Measurements from ENCODE around the gene TOM1L2.
"Not testable (repeated sequence)": the region's sequence is repeated elsewhere in the genome, so short reads cannot be mapped to it uniquely, and the experiment has no call there.

Gene TOM1L2

DNA sequence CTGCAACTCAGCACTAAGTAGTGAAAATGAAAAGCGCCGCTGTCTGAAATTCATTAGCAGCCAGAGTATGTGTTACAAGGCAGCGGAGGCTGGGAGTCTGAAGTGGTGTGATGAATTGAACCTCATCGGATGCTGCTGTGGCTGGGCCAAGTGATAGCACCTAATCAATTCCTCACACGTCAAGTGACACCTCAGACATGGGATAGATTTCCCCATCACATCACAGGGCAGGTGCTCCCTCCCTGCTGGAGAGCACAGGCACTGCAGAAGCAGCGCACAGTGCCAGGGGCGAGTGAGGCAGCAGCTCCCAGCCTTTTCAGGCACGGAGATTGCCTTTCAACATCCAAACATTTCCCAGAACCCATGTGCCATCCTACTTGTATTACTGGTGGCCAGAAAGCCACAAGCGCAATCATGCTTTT lies 32.7 kb upstream of the TOM1L2 start:
- no peaks in the 10 kb centered on the region for H3K9me3 Mint-ChIP-seq
- peaks cover 8% of the 10 kb centered on the region for H3K4me1 Mint-ChIP-seq
- DNase-seq (no peak), ATAC-seq (no peak)
- H3K27ac Mint-ChIP-seq = no peak overlapping the region
- H3K4me3 Mint-ChIP-seq = no peak overlapping the region
- no peaks in the 10 kb centered on the region for H3K27me3 Mint-ChIP-seq

DNA sequence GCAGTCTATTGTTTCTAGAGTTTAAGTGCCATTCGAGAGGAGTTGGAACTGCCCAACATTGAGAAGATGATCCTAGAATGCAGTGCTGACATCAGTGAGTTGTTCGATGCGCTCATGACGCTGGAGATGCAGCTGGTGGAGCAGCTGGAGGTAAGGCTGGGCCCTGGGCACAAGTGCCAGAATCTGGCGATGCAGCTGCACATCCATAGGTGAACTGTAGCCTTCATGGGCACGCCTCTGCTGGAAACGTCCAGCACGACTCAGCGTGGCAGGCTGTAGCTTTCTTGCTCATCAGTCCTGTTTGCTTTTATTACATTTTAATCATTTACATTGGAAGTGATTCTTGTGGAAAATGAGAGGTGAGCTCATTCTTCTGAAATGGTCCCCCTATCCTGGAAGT lies 32.1 kb upstream of the TOM1L2 start:
- no peak for DNase-seq
- peaks cover 8% of the 10 kb centered on the region for H3K4me1 Mint-ChIP-seq
- no peak overlapping the region for H3K27ac Mint-ChIP-seq

DNA sequence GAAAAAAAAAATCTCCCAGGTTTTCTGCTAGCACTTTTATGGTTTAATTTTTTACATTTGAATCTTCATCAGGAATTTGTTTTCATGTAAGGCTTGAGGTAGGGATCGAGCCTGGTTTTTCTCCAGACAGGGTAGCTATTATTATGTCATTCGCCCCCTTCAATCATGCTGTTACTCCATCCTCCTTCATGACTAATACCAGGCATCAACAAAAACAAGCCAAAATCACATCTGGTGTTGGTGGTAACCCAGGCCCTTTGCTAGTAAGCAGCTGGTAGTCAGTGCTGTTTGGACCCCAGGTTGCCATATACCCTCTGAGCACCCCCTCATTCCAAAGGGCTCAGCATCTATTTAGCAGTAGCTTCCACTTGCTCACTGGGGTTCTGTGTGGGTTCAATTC lies 30.0 kb upstream of the TOM1L2 start:
- no peaks in the 10 kb centered on the region for H3K9me3 Mint-ChIP-seq
- no peak overlapping the region for H3K4me3 Mint-ChIP-seq
- H3K27me3 Mint-ChIP-seq = no peaks in the 10 kb centered on the region
- H3K27ac Mint-ChIP-seq = peak overlapping the region in 1 of 2 donors; percentile 9
- H3K4me1 Mint-ChIP-seq = peaks cover 8% of the 10 kb centered on the region
- DNase-seq = no peak
- ATAC-seq = no peak

More for the DNA sequence above, 32.1 kb upstream of the TOM1L2 start:
- no peaks in the 10 kb centered on the region for H3K27me3 Mint-ChIP-seq
- no peak for ATAC-seq
- no peak overlapping the region for H3K4me3 Mint-ChIP-seq
- H3K9me3 Mint-ChIP-seq = no peaks in the 10 kb centered on the region

GRCh38 chr17:18000030-18000408 lies 27.8 kb upstream of the TOM1L2 start:
- H3K4me3 Mint-ChIP-seq = no peak overlapping the region
- H3K9me3 Mint-ChIP-seq = no peaks in the 10 kb centered on the region
- ATAC-seq (no peak), DNase-seq (no peak)
- H3K27me3 Mint-ChIP-seq = no peaks in the 10 kb centered on the region
- no peak overlapping the region for H3K27ac Mint-ChIP-seq
- no peaks in the 10 kb centered on the region for H3K4me1 Mint-ChIP-seq

DNA sequence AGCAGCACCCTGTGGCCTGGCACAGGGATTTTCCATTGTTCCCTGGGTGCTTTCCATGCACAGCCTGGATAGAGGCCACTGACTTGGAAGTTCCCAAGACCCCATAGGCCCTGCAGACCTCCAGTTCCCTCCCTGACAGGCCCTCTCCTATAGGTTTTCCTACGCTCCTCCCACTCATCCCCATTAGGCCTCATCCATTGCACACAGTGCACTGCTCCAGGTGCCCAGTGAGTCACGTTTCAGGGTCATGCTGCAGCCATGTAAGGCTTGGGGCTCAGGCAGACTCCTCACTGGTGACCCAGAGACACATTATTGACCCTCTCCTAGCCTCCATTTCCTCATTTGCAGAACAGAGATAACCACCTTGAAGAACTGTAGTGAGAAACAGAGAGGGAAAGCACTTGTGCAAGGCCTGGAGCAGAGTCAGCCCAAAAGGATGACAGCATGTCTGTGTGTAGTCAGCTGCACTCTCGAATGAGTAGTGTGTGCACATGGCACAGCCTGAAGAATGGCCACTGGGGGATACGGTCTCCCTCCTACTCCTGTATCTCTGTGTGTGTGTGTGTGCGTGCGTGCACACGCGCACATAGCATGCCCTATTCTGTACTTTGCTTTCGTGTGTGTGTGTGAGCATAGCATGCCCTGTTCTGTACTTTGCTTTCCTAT lies 27.3 kb upstream of the TOM1L2 start:
- no peak for ATAC-seq
- Mint-ChIP-seq H3K9me3 (no peaks in the 10 kb centered on the region), H3K27me3 (no peaks in the 10 kb centered on the region), H3K4me1 (no peaks in the 10 kb centered on the region), H3K27ac (no peak overlapping the region), H3K4me3 (no peak overlapping the region)
- no peak for DNase-seq

DNA sequence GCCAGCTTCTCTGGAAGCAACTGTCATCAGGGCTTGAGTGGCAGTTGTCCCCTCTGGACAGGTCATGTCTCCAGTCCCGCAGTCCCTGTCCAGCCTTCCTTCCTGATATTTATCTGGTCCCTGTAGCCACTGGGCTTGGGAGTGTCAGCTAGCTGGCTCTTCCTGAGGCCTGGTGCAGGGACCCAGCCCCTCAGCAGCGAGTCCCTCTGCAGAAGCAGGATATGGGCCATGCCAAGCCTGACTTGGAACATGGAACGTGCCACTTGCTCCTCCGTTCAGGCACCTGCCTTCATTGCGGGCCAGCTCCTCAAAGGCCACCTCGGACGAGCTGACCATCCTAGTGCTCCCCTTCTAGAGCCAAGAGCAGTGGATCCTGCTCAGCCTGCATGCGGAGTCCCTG lies 26.7 kb upstream of the TOM1L2 start:
- ATAC-seq (no peak), DNase-seq (no peak)
- Mint-ChIP-seq H3K4me1 (no peaks in the 10 kb centered on the region), H3K9me3 (no peaks in the 10 kb centered on the region), H3K27me3 (no peaks in the 10 kb centered on the region), H3K27ac (no peak overlapping the region), H3K4me3 (no peak overlapping the region)

- not testable (repeated sequence) for H3K9me3 Mint-ChIP-seq, ATAC-seq
Observed at GRCh38 chr17:17995887-17996286, 23.7 kb upstream of the TOM1L2 start.

GRCh38 chr17:17994271-17995069 lies 22.3 kb upstream of the TOM1L2 start:
- Mint-ChIP-seq H3K27ac (peak overlapping the region in 1 of 2 donors; percentile 86), H3K4me3 (no peak overlapping the region), H3K9me3 (no peaks in the 10 kb centered on the region), H3K27me3 (no peaks in the 10 kb centered on the region), H3K4me1 (no peaks in the 10 kb centered on the region)
- DNase-seq (peak; percentile 16 to 29), ATAC-seq (peak; percentile 61)

More at GRCh38 chr17:17995887-17996286, 23.7 kb upstream of the TOM1L2 start:
- not testable (repeated sequence) for H3K27ac Mint-ChIP-seq, DNase-seq, H3K4me1 Mint-ChIP-seq, H3K4me3 Mint-ChIP-seq, H3K27me3 Mint-ChIP-seq

GRCh38 chr17:17993852-17994251 lies 21.7 kb upstream of the TOM1L2 start:
- no peak for ATAC-seq
- H3K4me3 Mint-ChIP-seq = no peak overlapping the region
- no peaks in the 10 kb centered on the region for H3K4me1 Mint-ChIP-seq
- no peak overlapping the region for H3K27ac Mint-ChIP-seq
- no peaks in the 10 kb centered on the region for H3K27me3 Mint-ChIP-seq
- H3K9me3 Mint-ChIP-seq = no peaks in the 10 kb centered on the region
- no peak for DNase-seq

DNA sequence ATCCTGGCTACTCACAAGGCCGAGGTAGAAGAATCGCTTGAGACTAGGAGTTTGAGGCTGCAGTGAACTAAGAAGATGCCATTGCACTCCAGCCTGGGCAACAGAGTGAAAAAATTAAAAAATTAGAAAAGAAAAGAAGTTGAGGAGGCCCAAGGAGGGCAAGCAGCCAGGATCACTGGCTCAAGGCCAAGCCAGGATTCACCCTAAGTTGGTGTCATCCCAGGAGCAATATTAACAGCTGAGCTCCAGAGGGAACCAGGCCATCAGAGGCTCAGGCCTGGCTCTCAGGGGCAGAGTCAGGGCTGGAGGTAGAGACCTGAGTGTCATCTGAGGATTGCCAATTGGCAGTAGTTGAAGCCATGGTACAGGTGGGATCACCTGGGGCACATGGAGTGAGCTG lies 21.2 kb upstream of the TOM1L2 start:
- no peak for ATAC-seq
- Mint-ChIP-seq H3K27me3 (no peaks in the 10 kb centered on the region), H3K27ac (no peak overlapping the region), H3K9me3 (no peaks in the 10 kb centered on the region), H3K4me1 (no peaks in the 10 kb centered on the region), H3K4me3 (no peak overlapping the region)
- no peak for DNase-seq

DNA sequence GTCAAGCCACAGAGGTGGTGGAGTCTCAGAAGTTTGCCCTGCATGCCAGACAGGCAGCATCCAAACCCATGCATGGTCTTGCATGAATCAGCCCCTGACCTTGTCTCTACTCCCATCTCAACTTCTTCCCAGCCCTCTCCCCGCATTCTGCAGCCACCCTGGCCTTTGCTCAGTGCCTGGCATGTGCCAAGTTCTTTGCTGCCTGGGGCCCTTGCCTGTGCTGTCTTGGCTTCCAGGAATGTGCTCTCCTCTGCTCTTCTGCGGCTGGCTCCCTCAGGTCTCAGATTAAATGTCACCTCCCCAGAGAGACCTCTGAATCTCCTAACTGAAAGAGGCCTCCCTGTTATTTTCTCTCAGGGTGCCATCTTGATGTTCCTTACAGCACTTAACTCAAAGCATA lies 18.1 kb upstream of the TOM1L2 start:
- DNase-seq (no peak), ATAC-seq (no peak)
- no peaks in the 10 kb centered on the region for H3K27me3 Mint-ChIP-seq
- no peaks in the 10 kb centered on the region for H3K9me3 Mint-ChIP-seq
- no peaks in the 10 kb centered on the region for H3K4me1 Mint-ChIP-seq
- H3K27ac Mint-ChIP-seq = peak overlapping the region in 1 of 2 donors; percentile 56
- no peak overlapping the region for H3K4me3 Mint-ChIP-seq

GRCh38 chr17:17989618-17990017 lies 17.4 kb upstream of the TOM1L2 start:
- Mint-ChIP-seq H3K4me3 (no peak overlapping the region), H3K27ac (no peak overlapping the region), H3K4me1 (no peaks in the 10 kb centered on the region), H3K27me3 (no peaks in the 10 kb centered on the region), H3K9me3 (no peaks in the 10 kb centered on the region)
- DNase-seq (no peak), ATAC-seq (no peak)

GRCh38 chr17:17989081-17989480 lies 16.9 kb upstream of the TOM1L2 start:
- DNase-seq (no peak), ATAC-seq (no peak)
- no peaks in the 10 kb centered on the region for H3K4me1 Mint-ChIP-seq
- H3K27ac Mint-ChIP-seq = peak overlapping the region in 1 of 2 donors; percentile 29
- no peak overlapping the region for H3K4me3 Mint-ChIP-seq
- H3K27me3 Mint-ChIP-seq = no peaks in the 10 kb centered on the region
- no peaks in the 10 kb centered on the region for H3K9me3 Mint-ChIP-seq

DNA sequence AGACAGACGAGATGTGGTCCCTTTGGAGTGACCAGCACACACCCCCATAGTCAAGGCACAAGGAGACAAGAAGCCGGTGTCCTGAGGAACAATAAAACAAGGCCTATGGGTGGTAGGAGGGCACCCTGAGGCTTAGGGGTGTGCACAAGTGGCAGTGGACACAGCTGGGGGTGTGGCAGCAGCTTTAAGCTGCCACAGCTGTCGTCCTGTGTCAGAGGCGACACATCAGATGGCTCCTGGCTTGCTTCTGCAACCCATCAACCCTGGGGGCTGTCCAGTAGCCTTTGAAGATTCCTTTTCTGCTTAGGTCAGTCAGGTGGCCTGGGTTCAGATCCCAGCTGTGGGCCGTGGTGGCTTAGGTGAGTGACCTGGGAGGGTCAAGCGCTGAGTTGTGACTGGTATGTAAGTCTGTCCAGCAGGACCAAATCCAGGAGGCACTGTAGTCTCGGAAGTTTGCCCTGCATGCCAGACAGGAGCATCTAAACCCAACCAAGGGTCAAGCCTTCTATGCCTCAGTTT lies 16.3 kb upstream of the TOM1L2 start:
- no peak for DNase-seq
- Mint-ChIP-seq H3K27ac (peak overlapping the region in 1 of 2 donors; percentile 34), H3K27me3 (no peaks in the 10 kb centered on the region), H3K4me3 (no peak overlapping the region), H3K4me1 (no peaks in the 10 kb centered on the region), H3K9me3 (no peaks in the 10 kb centered on the region)
- no peak for ATAC-seq

DNA sequence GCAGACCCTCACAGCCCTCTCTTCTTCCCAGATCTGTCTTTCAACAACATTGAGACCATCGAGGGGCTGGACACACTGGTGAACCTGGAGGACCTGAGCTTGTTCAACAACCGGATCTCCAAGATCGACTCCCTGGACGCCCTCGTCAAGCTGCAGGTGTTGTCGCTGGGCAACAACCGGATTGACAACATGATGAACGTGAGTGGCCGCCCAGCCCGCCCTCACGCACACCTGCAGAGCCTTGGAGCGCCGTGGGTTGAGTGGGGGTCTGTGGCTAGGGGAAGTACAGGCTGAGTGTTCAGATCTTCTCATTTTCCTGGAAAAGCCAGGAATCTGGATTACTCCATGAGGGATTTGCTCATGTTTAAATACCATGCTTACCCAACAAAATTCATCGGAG lies 15.7 kb upstream of the TOM1L2 start:
- Mint-ChIP-seq H3K4me1 (no peaks in the 10 kb centered on the region), H3K27me3 (no peaks in the 10 kb centered on the region), H3K9me3 (no peaks in the 10 kb centered on the region), H3K27ac (no peak overlapping the region), H3K4me3 (no peak overlapping the region)
- no peak for DNase-seq
- no peak for ATAC-seq

GRCh38 chr17:17987187-17987896 lies 15.1 kb upstream of the TOM1L2 start:
- Mint-ChIP-seq H3K4me3 (no peak overlapping the region), H3K4me1 (no peaks in the 10 kb centered on the region), H3K27me3 (no peaks in the 10 kb centered on the region), H3K27ac (no peak overlapping the region), H3K9me3 (no peaks in the 10 kb centered on the region)
- DNase-seq = no peak
- no peak for ATAC-seq

All from stimulated activated naive CD8-positive, alpha-beta T cell treated with anti-CD3 and anti-CD28 coated beads, Interleukin-15, amount 100 ng/mL, for 72 hours (primary cell).